HS-27A (cell line): Measurements from ENCODE around the gene CSNK1D.

Experiments used
- DNase-seq: peaks from one replicate; pipeline ENCODE4 v3.0.0-alpha.2; 2012; ENCODE audit warnings: low read depth, missing footprints

Gene CSNK1D

DNA sequence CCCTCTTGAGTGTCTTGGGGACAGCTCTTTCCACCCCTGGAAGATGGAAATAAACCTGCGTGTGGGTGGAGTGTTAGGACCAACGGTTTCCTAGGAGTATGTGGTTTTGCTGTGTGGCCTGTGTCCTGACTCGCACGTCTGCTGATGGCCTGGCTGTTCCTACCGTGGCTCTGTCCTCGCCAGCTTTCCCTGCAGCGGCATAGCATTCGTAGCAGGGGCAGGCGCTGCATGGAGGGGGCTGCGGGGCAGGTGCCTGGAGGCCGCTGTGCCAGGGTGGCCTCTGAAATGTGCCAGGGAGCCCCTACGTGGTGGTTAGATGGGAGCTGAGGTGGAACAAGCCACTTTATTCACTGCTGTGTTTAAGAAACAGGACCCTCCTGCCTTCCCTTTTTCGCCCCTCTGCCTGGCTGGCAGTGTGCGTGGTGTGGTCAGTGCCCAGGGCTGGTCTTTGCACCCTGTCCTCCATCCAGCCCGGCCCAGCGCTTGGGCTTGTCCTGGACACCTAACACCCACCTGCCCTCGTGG, 34.0 kb downstream of the CSNK1D start:
- no peak for DNase-seq

- no peak for DNase-seq
Measured at GRCh38 chr17:82238472-82239201, 34.9 kb downstream of the CSNK1D start.

DNA sequence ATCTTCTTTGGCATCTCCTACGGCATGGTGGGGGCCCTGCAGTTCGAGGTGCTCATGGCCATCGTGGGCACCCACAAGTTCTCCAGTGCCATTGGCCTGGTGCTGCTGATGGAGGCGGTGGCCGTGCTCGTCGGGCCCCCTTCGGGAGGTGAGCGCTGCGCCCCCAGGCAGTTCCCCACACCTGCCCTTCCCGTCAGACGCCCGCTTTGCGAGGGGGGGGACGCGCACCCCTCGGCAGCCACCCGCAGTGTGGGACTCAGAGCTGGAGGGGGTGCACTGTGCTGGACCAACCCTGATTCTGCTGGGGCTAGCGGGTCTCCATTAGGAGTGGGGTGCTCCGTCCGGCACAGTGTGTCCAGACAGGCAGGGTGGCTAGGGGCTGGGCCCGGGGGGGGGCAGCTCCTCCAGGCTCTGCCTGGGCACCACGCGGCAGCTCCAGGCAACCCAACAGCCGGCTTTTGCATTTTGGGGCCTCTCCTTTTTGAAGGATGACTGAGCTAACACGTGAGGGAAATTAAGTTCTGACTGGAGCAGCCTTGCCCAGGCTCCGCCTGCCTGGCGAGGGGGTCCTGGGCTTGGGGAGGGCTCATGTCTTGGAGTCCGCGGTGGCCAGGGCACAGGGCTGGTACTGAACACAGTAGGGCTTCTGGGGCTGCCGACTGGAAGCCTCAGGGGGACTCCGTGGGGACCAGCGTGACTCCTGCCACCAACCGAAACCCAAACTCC, 35.6 kb downstream of the CSNK1D start:
- no peak for DNase-seq

- no peak for DNase-seq
Measured at GRCh38 chr17:82237083-82237745, 36.3 kb downstream of the CSNK1D start.

DNA sequence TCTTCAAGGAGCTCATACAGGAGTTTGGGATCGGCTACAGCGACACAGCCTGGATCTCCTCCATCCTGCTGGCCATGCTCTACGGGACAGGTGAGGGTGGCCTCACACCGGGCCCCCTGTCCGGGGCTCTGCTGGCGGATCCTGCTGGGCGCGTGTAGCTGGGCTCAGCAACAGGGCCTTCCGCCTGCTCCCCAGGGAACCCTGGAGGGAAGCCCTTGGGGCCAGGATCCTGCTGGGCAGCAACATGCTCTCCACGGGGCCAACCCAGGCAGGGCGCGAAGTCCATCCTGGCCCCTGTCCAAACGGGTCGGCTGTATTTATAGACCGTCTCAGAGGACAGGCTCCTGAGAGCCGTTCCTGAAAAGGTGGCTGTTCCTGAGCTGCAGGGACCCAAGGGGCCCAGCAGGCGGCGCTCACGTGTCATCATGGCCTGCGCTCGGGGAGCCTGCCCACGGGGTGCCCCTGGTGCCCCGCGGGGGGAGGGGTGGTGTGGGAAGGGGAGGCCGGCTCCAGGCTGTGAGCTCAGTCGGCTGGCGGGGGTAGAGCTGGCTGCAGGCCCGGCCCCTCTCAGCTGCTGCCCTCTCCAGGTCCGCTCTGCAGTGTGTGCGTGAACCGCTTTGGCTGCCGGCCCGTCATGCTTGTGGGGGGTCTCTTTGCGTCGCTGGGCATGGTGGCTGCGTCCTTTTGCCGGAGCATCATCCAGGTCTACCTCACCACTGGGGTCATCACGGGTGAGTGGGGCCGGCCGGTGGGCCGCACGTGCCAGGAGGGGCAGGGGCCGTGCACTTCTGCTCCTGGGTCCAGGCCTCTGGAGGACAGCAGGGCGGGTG, 37.1 kb downstream of the CSNK1D start:
- no peak for DNase-seq

DNA sequence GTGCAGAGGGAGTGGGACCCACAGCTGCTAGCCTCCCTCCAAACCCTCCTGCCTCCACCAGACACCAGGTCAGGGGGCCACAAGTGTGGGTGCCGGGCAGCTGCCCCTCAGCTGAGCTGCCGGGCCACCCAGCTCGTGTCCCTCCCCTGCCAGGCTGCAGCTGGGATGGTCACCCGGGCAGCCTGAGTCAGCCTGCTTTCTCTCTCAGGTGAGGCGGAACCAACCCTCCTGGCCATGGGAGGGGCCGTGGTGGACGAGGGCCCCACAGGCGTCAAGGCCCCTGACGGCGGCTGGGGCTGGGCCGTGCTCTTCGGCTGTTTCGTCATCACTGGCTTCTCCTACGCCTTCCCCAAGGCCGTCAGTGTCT, 37.7 kb downstream of the CSNK1D start:
- no peak for DNase-seq

GRCh38 chr17:82235056-82235774, 38.3 kb downstream of the CSNK1D start:
- no peak for DNase-seq

- no peak for DNase-seq
Measured at GRCh38 chr17:82234211-82235055, 39.1 kb downstream of the CSNK1D start.

DNA sequence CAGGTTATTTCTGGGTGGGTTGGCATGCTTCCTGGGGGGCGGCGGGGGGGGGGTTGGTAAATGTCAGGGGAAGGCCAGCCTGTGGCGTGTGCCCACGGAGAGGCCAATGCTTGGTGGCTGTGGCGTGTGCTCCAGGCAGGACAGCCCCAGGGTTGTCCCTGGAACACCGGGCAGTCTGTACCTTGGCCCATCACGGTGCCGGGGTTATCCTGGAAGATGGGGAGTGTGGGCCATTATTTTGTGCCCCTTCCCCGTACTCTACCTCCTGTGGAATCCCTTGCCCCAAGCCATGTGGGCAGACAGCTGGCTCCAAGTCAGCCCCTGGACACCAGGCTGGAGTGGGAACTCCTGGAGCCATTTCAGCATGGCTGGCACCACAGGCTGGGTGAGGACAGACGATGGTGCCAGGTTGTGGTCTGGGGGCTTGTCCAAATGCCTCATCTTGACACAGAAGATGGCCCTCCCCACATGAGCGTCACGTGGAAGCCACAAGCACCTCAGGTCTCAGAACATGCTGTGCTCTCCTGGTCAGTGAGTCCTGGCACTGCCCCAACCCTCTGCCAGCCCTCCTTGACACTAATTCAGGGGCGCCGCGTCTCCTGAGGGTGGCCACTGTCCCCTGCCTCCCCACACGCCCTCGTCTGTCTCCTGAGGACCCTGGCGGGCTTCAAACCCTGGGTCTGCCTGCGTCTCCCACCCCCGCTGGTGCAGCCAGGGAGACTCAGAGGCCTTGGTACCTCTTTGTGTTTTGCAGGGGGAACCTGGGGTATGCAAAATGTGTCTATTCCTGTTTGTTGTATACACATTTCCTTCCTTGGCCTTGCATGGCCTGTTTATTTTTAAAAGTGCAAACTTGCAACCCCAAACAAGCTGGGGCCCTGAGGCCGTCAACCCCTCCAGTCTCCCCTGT, 40.4 kb downstream of the CSNK1D start:
- DNase-seq: no peak

GRCh38 chr17:82232322-82232820, 41.1 kb downstream of the CSNK1D start:
- DNase-seq: no peak

- DNase-seq: no peak
Measured at GRCh38 chr17:82231562-82232321, 41.8 kb downstream of the CSNK1D start.

- no peak for DNase-seq
Measured at GRCh38 chr17:82231312-82231561, 42.3 kb downstream of the CSNK1D start.

DNA sequence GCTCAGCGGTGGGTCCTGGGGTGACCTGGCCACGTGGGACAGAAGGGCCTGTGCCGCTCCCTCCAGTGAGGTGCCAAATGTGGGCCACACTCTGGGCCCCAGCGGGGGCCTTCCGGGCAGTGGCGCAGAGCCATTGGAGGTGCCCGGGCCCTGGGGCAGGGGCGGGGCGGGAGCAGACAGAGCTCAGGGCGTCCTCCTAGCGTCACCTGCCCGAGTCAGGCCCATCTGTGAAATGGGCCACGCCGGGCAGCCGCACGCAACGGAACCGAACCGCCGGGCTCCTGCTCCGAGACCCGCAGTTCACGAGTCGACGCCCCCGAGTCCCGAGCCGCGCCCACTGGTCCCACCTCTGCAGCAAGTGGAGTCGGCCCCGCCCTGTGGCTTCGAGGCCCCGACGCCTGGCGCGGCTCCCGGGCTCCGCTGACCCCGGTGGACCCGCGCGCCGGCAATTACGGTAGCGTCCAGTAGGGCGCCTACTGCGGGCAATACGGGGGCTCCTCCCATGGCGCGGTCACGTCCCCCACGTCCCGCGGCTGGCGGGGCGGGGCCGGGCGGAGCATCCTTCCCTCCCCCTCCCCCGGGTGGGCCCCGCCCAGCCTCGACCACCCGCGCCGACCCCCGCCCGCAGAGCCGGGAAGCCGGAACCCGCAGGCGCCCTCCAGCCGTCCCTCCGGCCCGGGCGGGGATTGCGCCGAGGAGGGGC, 42.7 kb downstream of the CSNK1D start:
- peak; percentile 58 for DNase-seq

DNA sequence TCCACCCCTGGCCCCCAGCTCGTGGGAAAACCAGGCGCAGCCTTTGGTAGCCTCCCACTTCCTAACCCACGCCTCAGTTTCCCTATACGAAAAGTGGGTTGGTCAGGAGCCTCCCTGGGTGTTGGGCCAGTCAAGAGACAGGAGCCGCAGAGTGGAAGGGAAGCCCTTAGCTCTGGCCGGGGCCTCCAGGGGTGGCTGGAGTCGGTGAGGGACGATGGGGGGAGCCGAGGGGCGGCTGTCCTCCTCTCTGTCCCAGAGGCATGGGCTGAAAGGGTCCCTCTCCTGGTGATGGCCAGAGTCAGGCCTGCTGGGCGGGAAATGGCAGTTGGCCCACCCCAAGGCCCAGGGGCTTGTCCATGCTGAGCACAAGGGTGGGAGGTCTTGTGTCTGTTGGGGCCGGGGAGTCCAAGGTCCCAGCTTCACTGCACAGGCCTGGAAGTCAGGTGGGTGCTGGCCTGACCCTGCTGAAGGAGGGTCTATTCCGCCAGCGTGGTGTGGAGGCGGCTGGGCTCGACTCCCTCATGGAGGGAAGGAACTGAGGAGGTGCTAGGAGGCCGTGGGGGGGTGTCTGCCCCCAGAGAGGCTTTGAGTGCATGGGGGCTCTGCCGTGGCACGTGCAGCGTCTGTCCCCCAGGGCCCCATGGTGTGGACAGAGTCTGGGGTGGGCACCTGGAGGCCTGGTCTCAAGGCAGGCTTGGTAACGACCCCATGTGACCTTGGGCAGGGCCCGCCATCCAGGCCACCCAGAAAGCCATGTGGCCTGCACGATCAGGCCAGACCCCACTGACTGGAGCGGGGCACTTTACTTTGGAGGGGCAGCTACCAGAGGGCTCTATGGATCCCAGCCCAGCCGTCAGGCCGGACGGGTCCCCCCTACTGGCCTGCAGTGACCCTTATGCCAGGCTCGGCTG, 43.5 kb downstream of the CSNK1D start:
- no peak for DNase-seq

DNA sequence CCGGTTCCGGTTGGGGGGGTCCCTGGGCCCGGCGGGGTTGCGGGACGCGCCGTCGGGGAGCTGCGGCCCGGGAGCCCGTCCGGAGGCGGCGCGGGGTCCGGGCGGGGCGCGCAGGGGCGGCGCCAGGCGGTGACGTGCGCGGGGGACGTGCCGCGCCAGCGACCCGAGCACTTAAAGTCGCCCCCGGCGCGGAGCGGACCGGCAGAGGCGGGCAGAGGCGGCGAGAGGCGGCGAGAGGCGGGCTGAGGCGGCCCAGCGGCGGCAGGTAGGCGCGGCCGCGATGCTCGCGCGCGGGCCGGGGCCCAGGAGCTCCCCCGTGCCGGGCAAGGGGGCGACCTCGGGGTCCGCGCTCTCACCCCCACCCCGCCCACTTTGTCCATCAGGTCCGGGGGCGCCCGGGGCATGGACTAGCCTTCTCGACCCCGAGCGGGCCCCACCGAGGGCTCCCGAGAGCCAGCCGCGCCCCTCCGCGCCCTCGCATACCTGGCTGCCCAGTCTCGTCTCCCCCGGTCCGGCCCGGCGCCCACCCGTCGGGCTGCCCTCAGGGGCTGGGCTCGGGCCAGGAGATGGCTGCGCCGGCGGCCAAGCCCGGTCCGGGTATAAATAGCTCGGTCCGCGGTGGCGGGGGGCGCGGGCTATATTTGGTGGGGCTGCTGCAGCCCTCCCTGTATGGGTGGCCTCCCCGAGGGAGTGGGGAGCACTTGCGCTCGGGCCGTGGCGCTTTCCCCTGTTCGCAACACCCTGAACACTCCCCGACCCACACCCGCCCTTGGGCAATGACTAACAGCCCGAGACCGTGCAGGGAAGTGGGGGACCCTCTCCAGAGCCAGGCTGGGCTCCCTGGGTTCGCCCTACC, 44.4 kb downstream of the CSNK1D start, which contains the start of gene SLC16A3:
Gene SLC16A3, plus strand, starts transcription at position 201 of the 856 bp plus-strand sequence. CDS start 6,967 bp downstream, outside the sequence.
- DNase-seq: no peak
